HG02943 (cell line): ENCODE measurements around the gene TEAD1.

Experiments
- ATAC-seq: cut with Tn5 transposase; IDR thresholded peaks from one replicate; pipeline ENCODE4 v1.9.1; 2021; ENCODE audit warnings: mild to moderate bottlenecking, low read depth, moderate library complexity; ENCODE audit not compliant: unreplicated experiment

TEAD1 gene

GRCh38 chr11:12673924-12674570 lies at the start of gene TEAD1:
TEAD1 (plus strand) TSS chr11:12674421.
- peak; percentile 72 for ATAC-seq

GRCh38 chr11:12624595-12624994 lies 49.6 kb upstream of the TEAD1 start:
- no peak for ATAC-seq

GRCh38 chr11:12625438-12626071 lies 48.7 kb upstream of the TEAD1 start:
- no peak for ATAC-seq

GRCh38 chr11:12626616-12627015 lies 47.6 kb upstream of the TEAD1 start:
- ATAC-seq: no peak

- no peak for ATAC-seq
Observed at GRCh38 chr11:12628314-12628713, 45.9 kb upstream of the TEAD1 start.

- no peak for ATAC-seq
Observed at GRCh38 chr11:12629601-12630313, 44.5 kb upstream of the TEAD1 start.

- no peak for ATAC-seq
Observed at GRCh38 chr11:12631651-12632050, 42.6 kb upstream of the TEAD1 start.

GRCh38 chr11:12634329-12634728 lies 39.9 kb upstream of the TEAD1 start:
- ATAC-seq: no peak

GRCh38 chr11:12636871-12637410 lies 37.3 kb upstream of the TEAD1 start:
- no peak for ATAC-seq

- ATAC-seq: no peak
Observed at GRCh38 chr11:12639388-12639787, 34.8 kb upstream of the TEAD1 start.

GRCh38 chr11:12640355-12640754 lies 33.9 kb upstream of the TEAD1 start:
- no peak for ATAC-seq

GRCh38 chr11:12640926-12641849 lies 33.0 kb upstream of the TEAD1 start:
- ATAC-seq: no peak

- ATAC-seq: no peak
Observed at GRCh38 chr11:12642040-12642439, 32.2 kb upstream of the TEAD1 start.

- ATAC-seq: no peak
Observed at GRCh38 chr11:12642806-12643428, 31.3 kb upstream of the TEAD1 start.

- no peak for ATAC-seq
Observed at GRCh38 chr11:12646478-12646877, 27.7 kb upstream of the TEAD1 start.

GRCh38 chr11:12653729-12654128 lies 20.5 kb upstream of the TEAD1 start:
- ATAC-seq: no peak

GRCh38 chr11:12655842-12656241 lies 18.4 kb upstream of the TEAD1 start:
- no peak for ATAC-seq

- ATAC-seq: no peak
Observed at GRCh38 chr11:12657336-12657735, 16.9 kb upstream of the TEAD1 start.

GRCh38 chr11:12657981-12658380 lies 16.2 kb upstream of the TEAD1 start:
- no peak for ATAC-seq

GRCh38 chr11:12662101-12662689 lies 12.0 kb upstream of the TEAD1 start:
- no peak for ATAC-seq
